Inferior parietal cortex (tissue), 1 donor: ENCODE results near the gene IL2RG.

ENCODE experiments used
- DNase-seq: peaks from one replicate; pipeline ENCODE4 v3.0.0-alpha.2; 2016; ENCODE audit errors: extremely low spot score

The IL2RG gene

GRCh38 chrX:71068044-71068918 is 43.1 kb downstream of the IL2RG start, which contains the start of gene SNX12:
Gene SNX12, minus strand, starts transcription at chrX:71068334. Its CDS starts 28 bp downstream, at chrX:71068306.
- peak; percentile 83 for DNase-seq

DNA sequence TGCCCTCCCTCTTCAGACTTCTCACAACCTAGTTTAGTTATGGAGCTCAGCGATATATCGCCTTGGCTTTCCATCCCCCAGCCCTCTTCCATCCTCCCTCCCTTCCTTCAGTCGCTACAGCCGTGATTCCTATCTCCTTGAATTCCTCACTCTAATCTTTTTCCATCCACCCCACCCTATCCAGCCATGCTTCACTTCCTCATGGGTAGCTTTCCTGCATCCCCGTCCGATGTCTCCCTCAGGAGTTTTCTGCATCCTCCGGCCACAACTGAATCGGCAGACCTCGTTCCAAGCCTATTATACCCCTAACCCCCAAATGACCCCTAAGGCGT is 43.7 kb downstream of the IL2RG start:
- no peak for DNase-seq

- DNase-seq: peak; percentile 1
Measured at GRCh38 chrX:71067089-71067488, 44.3 kb downstream of the IL2RG start.

GRCh38 chrX:71060127-71060526 is 51.2 kb downstream of the IL2RG start:
- DNase-seq: no peak

GRCh38 chrX:71057848-71058530 is 53.4 kb downstream of the IL2RG start:
- no peak for DNase-seq
